ENCODE measurements around the gene MAGEA2B. TPM values are rescaled to one million over a fixed set of nuclear protein-coding genes. Genes with fewer than 3 reads are reported as not detected.
"Not testable (repeated sequence)": the region's sequence is repeated elsewhere in the genome, so short reads cannot be mapped to it uniquely, and the experiment has no call there.

Gene MAGEA2B
- total and polyA plus RNA-seq, 9 of the 15 experiments (the other 6 are each of a cell fraction or from before 2014, with no cell fraction given): 1.9 to 53.3 (median 10.0) TPM

DNA sequence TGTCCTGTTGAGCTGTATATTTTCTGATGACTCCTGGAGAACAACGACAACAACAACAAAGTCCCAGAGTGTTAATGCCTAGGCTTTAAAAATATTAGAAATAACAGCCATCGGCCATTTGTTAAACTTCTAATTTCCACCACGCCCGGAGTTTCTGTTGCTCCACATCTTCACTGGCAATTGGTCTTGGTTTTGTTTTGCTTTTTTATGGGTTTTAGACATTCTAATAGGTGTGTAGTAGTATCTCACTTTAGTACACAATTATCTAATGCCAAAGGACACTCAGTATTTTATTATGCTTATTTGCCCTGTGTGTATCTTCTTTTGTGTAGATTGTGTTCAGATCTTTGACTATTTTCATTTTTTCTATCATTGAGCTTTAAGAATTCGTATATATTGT, 24.1 kb downstream of the MAGEA2B start:
- no peak for TF ChIP-seq FOXJ2 (tag; IDR thresholded peaks at IDR 0.05)
- TF ChIP-seq, protein P1, sequence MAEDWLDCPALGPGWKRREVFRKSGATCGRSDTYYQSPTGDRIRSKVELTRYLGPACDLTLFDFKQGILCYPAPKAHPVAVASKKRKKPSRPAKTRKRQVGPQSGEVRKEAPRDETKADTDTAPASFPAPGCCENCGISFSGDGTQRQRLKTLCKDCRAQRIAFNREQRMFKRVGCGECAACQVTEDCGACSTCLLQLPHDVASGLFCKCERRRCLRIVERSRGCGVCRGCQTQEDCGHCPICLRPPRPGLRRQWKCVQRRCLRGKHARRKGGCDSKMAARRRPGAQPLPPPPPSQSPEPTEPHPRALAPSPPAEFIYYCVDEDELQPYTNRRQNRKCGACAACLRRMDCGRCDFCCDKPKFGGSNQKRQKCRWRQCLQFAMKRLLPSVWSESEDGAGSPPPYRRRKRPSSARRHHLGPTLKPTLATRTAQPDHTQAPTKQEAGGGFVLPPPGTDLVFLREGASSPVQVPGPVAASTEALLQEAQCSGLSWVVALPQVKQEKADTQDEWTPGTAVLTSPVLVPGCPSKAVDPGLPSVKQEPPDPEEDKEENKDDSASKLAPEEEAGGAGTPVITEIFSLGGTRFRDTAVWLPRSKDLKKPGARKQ (CRISPR knock-in tag; IDR thresholded peaks at IDR 0.05): no peak
- TF ChIP-seq RBM25 (IDR thresholded peaks at IDR 0.05; ENCODE audit: low read depth, low read length, severe bottlenecking): peak; percentile 60
- TF ChIP-seq, protein P2, sequence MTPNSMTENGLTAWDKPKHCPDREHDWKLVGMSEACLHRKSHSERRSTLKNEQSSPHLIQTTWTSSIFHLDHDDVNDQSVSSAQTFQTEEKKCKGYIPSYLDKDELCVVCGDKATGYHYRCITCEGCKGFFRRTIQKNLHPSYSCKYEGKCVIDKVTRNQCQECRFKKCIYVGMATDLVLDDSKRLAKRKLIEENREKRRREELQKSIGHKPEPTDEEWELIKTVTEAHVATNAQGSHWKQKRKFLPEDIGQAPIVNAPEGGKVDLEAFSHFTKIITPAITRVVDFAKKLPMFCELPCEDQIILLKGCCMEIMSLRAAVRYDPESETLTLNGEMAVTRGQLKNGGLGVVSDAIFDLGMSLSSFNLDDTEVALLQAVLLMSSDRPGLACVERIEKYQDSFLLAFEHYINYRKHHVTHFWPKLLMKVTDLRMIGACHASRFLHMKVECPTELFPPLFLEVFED (CRISPR knock-in tag; conservative IDR thresholded peaks at IDR 0.05): no peak
- CTCF ChIA-PET (ENCODE audit: low intra/inter-chr PET ratio): no interaction called here
- no TSS peak for BruUV-seq (replicated peaks)

DNA sequence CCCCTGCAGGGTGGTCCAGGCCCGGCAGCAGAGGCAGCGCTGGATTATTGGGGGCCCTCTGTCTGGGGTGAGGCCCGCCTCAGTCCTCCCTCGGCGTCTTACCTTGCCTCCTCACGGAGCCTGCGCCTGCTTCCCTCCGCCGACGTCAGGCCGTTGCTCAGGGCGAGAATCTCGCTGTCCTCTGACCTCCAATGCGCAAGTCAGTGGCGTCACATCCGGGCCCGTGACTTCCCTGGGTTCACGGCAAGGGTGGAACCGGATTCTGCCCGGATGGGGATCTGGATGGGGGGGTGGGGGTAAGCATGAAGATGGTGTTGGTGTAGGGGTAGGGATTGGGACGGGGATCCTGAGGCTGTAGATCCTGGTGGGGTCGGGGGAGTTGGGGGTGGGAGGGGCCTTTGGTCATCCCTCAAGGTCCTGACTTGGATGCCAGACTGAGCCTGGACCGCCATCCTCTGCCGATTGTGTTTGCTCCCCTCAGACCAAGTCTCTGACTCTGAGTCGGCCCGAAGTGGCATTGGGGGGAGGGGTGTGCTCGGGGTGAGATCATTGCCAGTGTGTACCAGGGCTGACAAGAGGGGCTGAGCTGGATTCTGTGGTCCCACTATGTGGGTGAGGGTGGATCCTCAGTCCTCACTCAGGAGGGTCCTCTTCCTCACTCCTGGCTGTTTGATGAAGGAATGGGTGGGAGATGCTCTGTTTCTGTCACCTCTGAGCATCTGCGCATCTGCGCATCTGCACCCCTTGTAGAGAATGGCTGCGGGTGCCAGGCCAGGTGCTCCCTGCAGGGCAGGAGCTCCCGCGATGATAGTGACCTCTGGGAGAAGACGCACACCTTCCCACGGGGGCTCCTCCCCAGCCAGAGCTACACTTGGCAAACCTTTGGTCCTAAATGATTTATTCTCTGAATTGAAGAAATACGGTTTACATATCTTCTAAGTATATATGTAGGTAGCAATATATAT, 39.5 kb downstream of the MAGEA2B start, which contains the start of gene MAGEA2:
Gene MAGEA2 (minus strand): TSS at position 157 of the 965 bp plus-strand sequence. CDS start 2,479 bp downstream, outside the sequence.
- DNase-seq (ENCODE audit: extremely low read depth in 1 of 4, low spot score in 3 of 4); H3K4me2 ChIP-seq (ENCODE audit: insufficient read depth, low read length); FAIRE-seq; H2AFZ ChIP-seq (ENCODE audit: low read depth, low read length); H3K79me2 ChIP-seq (ENCODE audit: control insufficient read depth, insufficient read depth, low read length); H3K9me3 ChIP-seq (replicated peaks; ENCODE audit: control insufficient read depth, insufficient read depth, low read depth, low read length); CTCF ChIA-PET (ENCODE audit: low intra/inter-chr PET ratio); BruUV-seq (replicated peaks); H4K20me1 ChIP-seq (replicated peaks; ENCODE audit: control insufficient read depth, insufficient read depth, low read length); H3K4me3 ChIP-seq; H3K36me3 ChIP-seq (ENCODE audit: control insufficient read depth, insufficient read depth, low read length); in situ Hi-C loops (cut with MboI); intact Hi-C loops (cut with micrococcal nuclease); H3K4me1 ChIP-seq (replicated peaks in 1 of 2; ENCODE audit: control insufficient read depth in 2 of 2, insufficient read depth in 2 of 2, low read length in 2 of 2); H3K27ac ChIP-seq (ENCODE audit: extremely low read depth, low read depth, low read length); H3K27me3 ChIP-seq (ENCODE audit: control insufficient read depth in 2 of 2, insufficient read depth in 2 of 2, low read length in 2 of 2); POLR2A ChIA-PET; H3K9me1 ChIP-seq (ENCODE audit: control insufficient read depth, insufficient read depth, low read length); H3K9ac ChIP-seq (ENCODE audit: insufficient read depth in 1 of 2, low read depth in 2 of 2, low read length in 2 of 2): not testable (repeated sequence)
- peak; percentile 87 for ATAC-seq
- WGBS (ENCODE audit: insufficient coverage, low coverage, missing lambda C conversion rate): no CpG with 5 or more reads among the region's 35 CpGs

More for the DNA sequence above, 24.1 kb downstream of the MAGEA2B start:
- Histone ChIP-seq H3K4me2 (ENCODE audit: insufficient read depth, low read length) (no peak overlapping the region), H3K27ac (ENCODE audit: extremely low read depth, low read depth, low read length) (no peak overlapping the region), H3K4me3 (no peak overlapping the region), H3K4me1 (replicated peaks in 1 of 2; ENCODE audit: control insufficient read depth in 2 of 2, insufficient read depth in 2 of 2, low read length in 2 of 2) (peaks cover 0 to 5% of the 10 kb centered on the region in 2 experiments; a peak in 2 of 5 replicates), H2AFZ (ENCODE audit: low read depth, low read length) (no peak overlapping the region), H3K9me3 (replicated peaks; ENCODE audit: control insufficient read depth, insufficient read depth, low read depth, low read length) (no peaks in the 10 kb centered on the region), H3K27me3 (ENCODE audit: control insufficient read depth in 2 of 2, insufficient read depth in 2 of 2, low read length in 2 of 2) (no peaks in the 10 kb centered on the region), H4K20me1 (replicated peaks; ENCODE audit: control insufficient read depth, insufficient read depth, low read length) (no peaks in the 10 kb centered on the region), H3K36me3 (ENCODE audit: control insufficient read depth, insufficient read depth, low read length) (peaks cover 30% of the 10 kb centered on the region), H3K9me1 (ENCODE audit: control insufficient read depth, insufficient read depth, low read length) (no peaks in the 10 kb centered on the region), H3K79me2 (ENCODE audit: control insufficient read depth, insufficient read depth, low read length) (peaks cover 25% of the 10 kb centered on the region), H3K9ac (ENCODE audit: insufficient read depth in 1 of 2, low read depth in 2 of 2, low read length in 2 of 2) (no peak overlapping the region)
- POLR2A ChIA-PET: interaction anchor here (1.5 kb wide), 1 partner anchor 11 kb away, joined by 4 read pairs; no protein-coding TSS in a partner anchor
- intact Hi-C loops (cut with micrococcal nuclease) (no loop called here), in situ Hi-C loops (cut with MboI) (no loop called here)
- 80% methylated on average over 5 of the region's 5 CpGs for WGBS (ENCODE audit: insufficient coverage, low coverage, missing lambda C conversion rate)
- DNase-seq (ENCODE audit: extremely low read depth in 1 of 4, low spot score in 3 of 4): no peak
- no peak for FAIRE-seq
- ATAC-seq: no peak

Data from K562 (cell line).